HG02840 (cell line): Measurements from ENCODE around the gene TGFBR3L.

Experiments used
- ATAC-seq: cut with Tn5 transposase; IDR thresholded peaks from one replicate; pipeline ENCODE4 v1.9.1; 2021; ENCODE audit warnings: mild to moderate bottlenecking, moderate library complexity, moderate number of reproducible peaks; ENCODE audit not compliant: unreplicated experiment, low FRiP score

TGFBR3L gene

DNA sequence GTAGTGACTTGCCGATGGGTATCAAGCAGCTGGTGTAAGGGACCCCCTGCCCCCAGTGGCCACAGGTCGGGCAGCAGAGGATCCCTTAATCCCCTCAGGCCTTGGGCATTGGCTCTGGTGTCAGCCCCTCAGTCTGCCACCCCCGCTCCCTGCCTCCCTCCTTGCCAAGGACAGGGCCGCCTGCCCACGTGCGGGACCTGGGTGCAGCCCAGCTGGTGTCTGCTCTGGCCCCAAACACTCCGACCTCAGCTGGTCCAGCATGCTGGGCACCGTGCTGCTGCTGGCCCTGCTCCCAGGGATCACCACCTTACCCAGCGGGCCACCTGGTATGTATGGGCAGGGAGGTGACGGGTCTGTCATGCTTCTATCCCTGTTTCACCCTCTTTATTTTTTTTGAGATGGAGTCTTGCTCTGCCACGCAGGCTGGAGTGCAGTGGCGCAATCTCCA lies at the start of gene TGFBR3L:
Gene TGFBR3L, plus strand, starts transcription at position 233 of the 448 bp plus-strand sequence.
- ATAC-seq = no peak

DNA sequence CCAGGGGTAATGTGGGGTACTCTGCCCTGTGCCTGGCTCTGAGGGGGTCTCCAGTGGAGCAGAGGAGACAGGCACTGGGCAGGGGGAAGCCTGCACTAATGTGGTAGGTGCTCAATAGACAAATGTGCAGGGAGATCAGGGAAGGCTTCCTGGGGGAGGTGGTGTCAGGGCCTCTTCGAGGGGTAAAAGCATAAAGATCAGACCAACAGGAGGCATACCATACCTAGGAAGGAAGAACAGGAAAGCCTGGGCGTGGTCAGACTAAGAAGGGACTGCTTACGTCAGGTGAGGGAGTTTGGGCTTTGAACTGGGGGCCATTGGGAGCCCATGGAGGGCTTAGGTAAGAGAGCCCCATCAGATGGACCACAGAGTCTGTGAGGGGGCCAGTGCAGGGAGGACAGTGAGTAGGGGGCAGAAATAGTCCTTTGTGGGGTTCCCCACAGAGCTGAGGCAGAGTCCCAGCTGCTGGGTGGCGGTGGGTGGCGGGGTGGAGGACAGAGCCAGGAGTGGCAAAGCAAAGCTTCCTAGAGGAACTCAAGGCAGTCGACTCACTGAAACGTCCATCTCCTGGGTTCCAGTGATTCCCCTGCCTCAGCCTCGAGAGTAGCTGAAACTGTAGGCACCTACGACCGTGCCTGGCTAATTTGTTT lies 49.2 kb upstream of the TGFBR3L start:
- no peak for ATAC-seq

DNA sequence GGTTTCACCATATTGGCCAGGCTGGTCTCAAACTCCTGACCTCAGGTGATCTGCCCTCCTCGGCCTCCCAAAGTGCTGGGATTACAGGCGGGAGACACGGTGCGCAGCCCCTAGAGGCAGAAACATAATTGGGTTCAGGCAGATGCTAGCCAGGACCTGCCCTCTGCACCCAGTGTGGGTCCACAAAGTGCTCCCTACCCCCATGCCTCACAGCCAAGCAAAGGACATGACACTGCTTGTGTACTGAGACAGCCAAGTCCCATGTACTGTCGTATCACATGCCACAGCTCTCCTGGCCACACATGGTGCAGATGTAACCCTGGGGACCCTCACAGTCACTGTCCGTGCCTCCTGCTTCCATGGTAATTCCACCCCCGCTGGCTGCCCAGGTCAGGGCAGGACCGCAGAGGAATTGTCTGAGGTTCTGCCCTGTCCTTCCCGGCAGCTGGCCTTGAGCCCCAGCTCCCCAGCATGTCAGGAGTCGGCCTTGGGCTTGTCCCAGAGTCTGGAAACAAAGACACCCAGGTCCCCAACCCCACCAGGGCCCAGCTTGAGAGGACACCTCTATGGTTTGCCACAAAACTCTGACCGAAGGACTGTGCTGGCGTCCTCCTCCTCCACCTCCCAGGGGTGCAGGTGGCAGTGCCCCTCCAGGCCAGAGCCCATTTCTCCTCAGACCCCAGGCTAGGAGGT lies 48.1 kb upstream of the TGFBR3L start:
- no peak for ATAC-seq

GRCh38 chr19:7867092-7867844 lies 47.4 kb upstream of the TGFBR3L start:
- no peak for ATAC-seq

GRCh38 chr19:7868326-7868670 lies 46.3 kb upstream of the TGFBR3L start:
- no peak for ATAC-seq

- ATAC-seq = peak; percentile 68
Measured at GRCh38 chr19:7868671-7869452, 45.8 kb upstream of the TGFBR3L start.

DNA sequence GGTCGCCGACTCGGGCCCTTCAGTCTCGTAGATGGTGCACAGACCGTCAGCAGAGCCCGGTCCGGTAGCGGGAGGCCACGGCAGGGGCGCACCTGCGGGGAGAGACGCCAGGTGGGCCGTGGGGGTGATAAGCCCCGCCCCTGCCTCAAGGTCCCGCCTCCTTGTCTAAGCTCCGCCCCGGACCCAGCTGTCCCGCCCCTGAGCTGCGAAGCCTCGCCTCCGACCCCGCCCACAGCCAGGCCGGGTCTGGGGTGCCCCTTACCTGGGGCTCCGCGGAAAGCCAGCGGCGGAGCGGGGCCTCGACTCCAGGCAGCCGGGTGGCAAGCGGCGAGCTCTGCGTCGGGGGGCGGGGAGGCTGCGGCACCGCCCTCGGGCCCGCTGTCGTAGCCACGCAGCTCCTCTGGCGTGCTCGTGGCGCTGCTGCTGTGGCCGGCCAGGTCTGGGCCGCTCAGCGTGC lies 45.1 kb upstream of the TGFBR3L start:
- peak; percentile 66 for ATAC-seq

GRCh38 chr19:7869910-7870511 lies 44.6 kb upstream of the TGFBR3L start:
- ATAC-seq = no peak

- no peak for ATAC-seq
Measured at GRCh38 chr19:7870571-7871436, 43.8 kb upstream of the TGFBR3L start.

DNA sequence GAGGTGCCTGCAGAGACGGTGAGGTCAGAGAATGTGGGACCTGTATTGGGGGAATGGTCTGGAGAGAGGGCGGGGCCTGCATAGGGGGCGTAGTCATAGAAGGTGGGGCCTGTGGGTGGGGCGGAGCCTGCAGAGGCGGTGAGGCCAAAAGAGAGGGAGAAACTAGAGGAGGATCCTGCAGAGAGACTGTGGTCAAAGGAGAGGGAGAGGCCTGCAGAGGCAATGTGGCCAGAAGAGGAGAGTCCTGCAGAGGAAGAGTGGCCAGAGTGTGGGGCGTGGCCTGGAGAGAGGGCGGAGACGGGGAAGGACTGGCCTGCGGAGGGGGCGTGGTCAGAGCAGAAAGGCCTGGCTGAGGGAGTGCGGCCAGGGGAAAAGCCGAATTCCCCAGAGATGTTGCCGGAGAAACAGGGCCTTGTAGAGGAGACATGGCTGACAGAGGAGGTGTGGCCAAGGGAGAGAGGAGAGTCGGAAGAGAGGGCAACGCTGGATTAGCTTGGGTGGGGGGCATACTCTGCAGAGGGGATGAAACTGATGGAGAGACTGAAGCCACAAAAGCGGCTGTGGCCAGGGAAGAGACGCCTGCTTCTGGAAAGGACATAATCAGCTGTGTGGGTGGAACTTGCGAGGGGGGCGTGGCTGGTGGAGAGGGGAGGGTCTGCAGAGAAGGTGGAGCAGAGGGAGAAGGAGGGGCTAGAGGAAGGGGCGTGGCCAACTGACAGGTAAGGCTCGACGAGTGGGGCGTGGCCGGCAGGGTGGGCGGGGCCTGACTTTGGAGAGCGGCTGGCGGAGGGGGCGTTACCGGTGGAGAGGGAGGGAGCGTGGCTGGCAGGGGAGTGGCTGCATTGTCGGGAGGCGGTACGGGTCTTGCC lies 43.0 kb upstream of the TGFBR3L start:
- ATAC-seq = no peak

GRCh38 chr19:7872306-7873204 lies 42.1 kb upstream of the TGFBR3L start:
- ATAC-seq = no peak

DNA sequence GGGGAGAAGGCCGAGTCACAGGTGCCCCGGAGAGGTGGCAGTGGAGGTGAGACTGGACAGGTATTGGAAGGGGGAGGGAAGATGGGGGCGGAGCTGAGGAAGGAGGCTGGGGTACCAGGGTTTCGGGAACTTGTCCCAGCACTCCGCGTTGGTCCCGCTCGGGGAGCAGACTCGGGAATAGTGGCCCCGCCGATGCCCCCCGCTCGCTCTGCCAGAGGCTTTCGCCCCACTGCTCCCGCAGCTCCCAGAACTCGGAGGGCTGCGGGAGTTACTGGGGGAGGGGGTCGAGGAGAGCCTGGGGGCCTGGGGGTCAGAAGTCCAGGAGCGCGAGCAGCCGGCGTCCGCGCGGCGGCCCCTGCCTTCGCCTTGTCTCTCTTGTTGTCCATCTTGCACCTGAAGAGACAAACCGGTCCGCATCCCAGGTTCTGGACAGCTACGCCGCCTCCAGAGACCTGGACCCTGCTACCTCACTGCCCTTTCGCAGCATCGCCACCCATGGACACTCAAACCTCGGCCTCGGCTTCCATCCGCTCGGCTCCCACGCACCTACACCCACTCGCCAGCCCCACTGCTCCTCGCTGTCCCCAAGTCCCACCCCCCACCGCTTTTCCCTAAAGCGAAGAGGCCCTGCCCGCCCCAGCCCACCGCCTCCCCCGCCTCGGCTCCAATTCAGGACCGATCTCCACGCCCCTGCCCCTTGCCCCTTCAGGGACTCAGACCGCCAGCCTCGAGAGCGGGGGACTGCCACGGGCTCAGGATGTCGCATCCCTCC lies 41.1 kb upstream of the TGFBR3L start:
- ATAC-seq = no peak

DNA sequence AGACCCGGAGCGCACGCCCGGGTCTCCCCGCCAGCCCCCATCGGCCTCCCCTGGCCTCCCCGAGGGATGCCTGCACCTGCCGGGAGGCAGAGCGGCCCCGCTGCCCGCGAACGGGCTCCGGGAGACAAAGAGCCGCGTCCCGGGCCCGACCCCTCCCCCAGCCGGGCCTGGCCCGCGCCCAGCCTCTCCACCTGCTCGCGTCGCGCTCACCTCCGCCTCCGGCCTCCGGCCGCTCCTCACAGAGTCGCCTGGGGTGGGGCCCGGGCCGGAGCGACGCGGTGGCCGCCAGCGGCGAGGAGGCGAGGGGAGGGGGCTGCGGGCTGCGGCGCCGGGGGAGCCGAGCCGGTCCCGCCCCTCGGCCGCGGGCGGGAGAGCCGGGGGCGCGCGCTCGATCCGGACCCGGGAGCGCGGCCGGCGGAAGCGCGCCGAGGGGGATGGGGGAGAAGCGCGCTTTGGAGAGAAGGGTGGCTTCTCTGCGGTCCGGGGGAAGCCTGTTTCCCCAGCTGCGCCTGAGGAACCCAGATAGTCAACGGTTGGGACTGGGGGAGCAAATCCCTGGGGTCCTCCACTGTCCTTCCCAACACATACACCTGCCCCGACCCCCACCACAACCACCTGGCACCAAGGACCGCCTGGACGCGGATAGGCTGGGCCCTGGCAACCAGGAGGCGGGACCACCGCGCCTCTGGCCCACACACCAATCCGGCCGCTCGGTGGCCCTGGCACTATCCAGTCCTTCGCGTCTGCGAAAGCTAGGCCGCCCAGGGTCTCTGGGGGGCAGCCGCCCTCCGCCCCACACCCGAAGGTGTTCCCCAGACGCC lies 40.3 kb upstream of the TGFBR3L start, which contains the start of gene PRR36:
Gene PRR36, minus strand, starts transcription at position 315 of the 821 bp plus-strand sequence. CDS start 701 bp downstream, outside the sequence.
- ATAC-seq = no peak

- no peak for ATAC-seq
Measured at GRCh38 chr19:7874897-7875273, 39.7 kb upstream of the TGFBR3L start.

DNA sequence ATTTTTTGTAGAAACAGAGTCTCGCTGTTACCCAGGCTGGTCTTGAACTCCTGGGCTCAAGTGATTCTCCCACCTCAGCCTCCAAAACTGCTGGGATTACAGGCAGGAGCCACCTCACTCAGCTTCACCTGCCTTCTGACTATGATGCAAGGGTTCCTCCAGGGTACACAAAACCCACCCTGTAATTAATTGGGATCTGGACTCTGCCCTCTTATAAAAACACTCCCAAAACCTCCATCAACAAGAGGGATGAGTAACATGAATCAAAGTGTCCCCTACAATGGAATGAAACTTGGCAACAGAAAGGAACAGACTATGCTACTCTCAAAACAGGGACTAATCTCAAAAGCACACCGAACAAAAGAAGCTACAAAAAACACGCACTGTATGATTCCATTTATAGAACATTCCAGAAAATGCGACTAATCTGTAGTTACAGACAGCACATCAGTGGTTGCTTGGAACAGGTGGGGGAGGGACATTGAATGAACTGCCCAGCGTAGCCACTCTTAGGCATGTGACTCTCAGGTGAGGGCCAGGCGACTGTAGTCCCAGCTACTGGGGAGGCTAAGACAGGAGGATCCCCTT lies 37.3 kb upstream of the TGFBR3L start:
- ATAC-seq = no peak
